Measurements from ENCODE around the gene TOX4. TPM values are rescaled to one million over a fixed set of nuclear protein-coding genes. Genes with fewer than 3 reads are reported as not detected.
A peak's percentile ranks its signal among the peaks of the same experiment; 100 is the strongest.

Gene TOX4
- total and polyA plus RNA-seq, 9 of the 15 experiments (the other 6 are each of a cell fraction or from before 2014, with no cell fraction given), result 9.9 to 76.5 (median 41.0) TPM

- TF ChIP-seq ZNF165 (CRISPR knock-in tag; IDR thresholded peaks at IDR 0.05; ENCODE audit: borderline replicate concordance) (no peak), MIER1 (IDR thresholded peaks at IDR 0.05; ENCODE audit: low read depth) (no peak), RBM14 (IDR thresholded peaks at IDR 0.05; ENCODE audit: borderline replicate concordance, insufficient read depth, low read depth, low read length) (no peak), KDM5B (IDR thresholded peaks at IDR 0.05; ENCODE audit: insufficient replicate concordance, low read depth, low read length) (peak; percentile 21), CAMTA2 (CRISPR knock-in tag; conservative IDR thresholded peaks at IDR 0.05) (no peak), GABPB1 (CRISPR knock-in tag; IDR thresholded peaks at IDR 0.05) (no peak), ZBTB8A (IDR thresholded peaks at IDR 0.05; ENCODE audit: partially characterized antibody) (no peak), ZNF609 (CRISPR knock-in tag; IDR thresholded peaks at IDR 0.05; ENCODE audit: borderline replicate concordance) (no peak), NCOA4 (IDR thresholded peaks at IDR 0.05; ENCODE audit: partially characterized antibody) (no peak), GTF2A2 (tag; IDR thresholded peaks at IDR 0.05) (no peak)
- TF ChIP-seq, protein P1, sequence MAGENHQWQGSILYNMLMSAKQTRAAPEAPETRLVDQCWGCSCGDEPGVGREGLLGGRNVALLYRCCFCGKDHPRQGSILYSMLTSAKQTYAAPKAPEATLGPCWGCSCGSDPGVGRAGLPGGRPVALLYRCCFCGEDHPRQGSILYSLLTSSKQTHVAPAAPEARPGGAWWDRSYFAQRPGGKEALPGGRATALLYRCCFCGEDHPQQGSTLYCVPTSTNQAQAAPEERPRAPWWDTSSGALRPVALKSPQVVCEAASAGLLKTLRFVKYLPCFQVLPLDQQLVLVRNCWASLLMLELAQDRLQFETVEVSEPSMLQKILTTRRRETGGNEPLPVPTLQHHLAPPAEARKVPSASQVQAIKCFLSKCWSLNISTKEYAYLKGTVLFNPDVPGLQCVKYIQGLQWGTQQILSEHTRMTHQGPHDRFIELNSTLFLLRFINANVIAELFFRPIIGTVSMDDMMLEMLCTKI (IDR thresholded peaks at IDR 0.05; ENCODE audit: partially characterized antibody), result no peak
- TF ChIP-seq, protein P2, sequence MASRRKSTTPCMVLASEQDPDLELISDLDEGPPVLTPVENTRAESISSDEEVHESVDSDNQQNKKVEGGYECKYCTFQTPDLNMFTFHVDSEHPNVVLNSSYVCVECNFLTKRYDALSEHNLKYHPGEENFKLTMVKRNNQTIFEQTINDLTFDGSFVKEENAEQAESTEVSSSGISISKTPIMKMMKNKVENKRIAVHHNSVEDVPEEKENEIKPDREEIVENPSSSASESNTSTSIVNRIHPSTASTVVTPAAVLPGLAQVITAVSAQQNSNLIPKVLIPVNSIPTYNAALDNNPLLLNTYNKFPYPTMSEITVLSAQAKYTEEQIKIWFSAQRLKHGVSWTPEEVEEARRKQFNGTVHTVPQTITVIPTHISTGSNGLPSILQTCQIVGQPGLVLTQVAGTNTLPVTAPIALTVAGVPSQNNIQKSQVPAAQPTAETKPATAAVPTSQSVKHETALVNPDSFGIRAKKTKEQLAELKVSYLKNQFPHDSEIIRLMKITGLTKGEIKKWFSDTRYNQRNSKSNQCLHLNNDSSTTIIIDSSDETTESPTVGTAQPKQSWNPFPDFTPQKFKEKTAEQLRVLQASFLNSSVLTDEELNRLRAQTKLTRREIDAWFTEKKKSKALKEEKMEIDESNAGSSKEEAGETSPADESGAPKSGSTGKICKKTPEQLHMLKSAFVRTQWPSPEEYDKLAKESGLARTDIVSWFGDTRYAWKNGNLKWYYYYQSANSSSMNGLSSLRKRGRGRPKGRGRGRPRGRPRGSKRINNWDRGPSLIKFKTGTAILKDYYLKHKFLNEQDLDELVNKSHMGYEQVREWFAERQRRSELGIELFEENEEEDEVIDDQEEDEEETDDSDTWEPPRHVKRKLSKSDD (conservative IDR thresholded peaks at IDR 0.05; ENCODE audit: low read length), result no peak
- TF ChIP-seq, protein P3, sequence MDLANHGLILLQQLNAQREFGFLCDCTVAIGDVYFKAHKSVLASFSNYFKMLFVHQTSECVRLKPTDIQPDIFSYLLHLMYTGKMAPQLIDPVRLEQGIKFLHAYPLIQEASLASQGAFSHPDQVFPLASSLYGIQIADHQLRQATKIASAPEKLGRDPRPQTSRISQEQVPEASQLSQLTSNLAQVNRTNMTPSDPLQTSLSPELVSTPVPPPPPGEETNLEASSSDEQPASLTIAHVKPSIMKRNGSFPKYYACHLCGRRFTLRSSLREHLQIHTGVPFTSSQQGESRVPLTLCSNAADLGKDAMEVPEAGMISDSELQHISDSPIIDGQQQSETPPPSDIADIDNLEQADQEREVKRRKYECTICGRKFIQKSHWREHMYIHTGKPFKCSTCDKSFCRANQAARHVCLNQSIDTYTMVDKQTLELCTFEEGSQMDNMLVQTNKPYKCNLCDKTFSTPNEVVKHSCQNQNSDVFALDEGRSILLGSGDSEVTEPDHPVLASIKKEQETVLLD (IDR thresholded peaks at IDR 0.05), result 0 out of 2 replicates have a peak, but pooled peaks have one; percentile 25
These were observed 49.1 kb downstream of the TOX4 start, which contains the start of gene SALL2 (continued) for GRCh38 chr14:21525962-21526671.
